GM19351 (cell line): ENCODE results near the gene CLEC5A.
"Not testable (repeated sequence)": the region's sequence is repeated elsewhere in the genome, so short reads cannot be mapped to it uniquely, and the experiment has no call there.

ENCODE experiments used
- ATAC-seq: cut with Tn5 transposase; IDR thresholded peaks from one replicate; pipeline ENCODE4 v1.9.1; 2021; ENCODE audit warnings: mild to moderate bottlenecking, moderate library complexity; ENCODE audit not compliant: unreplicated experiment

CLEC5A gene

GRCh38 chr7:141946796-141947195 lies at the start of gene CLEC5A:
Gene CLEC5A, minus strand, starts transcription at chr7:141946974. Its CDS starts 682 bp downstream, at chr7:141946292.
- ATAC-seq = no peak

- ATAC-seq = no peak
Observed at GRCh38 chr7:141993354-141993753, 46.6 kb upstream of the CLEC5A start.

- ATAC-seq = no peak
Observed at GRCh38 chr7:141992688-141993087, 45.9 kb upstream of the CLEC5A start.

GRCh38 chr7:141992156-141992555 lies 45.4 kb upstream of the CLEC5A start:
- no peak for ATAC-seq

GRCh38 chr7:141991140-141991539 lies 44.4 kb upstream of the CLEC5A start:
- no peak for ATAC-seq

GRCh38 chr7:141990011-141990725 lies 43.4 kb upstream of the CLEC5A start:
- no peak for ATAC-seq

- ATAC-seq = not testable (repeated sequence)
Observed at GRCh38 chr7:141987803-141988202, 41.0 kb upstream of the CLEC5A start.

- no peak for ATAC-seq
Observed at GRCh38 chr7:141986923-141987322, 40.1 kb upstream of the CLEC5A start.

GRCh38 chr7:141985926-141986325 lies 39.2 kb upstream of the CLEC5A start:
- ATAC-seq = not testable (repeated sequence)

- ATAC-seq = no peak
Observed at GRCh38 chr7:141979568-141979967, 32.8 kb upstream of the CLEC5A start.

GRCh38 chr7:141978351-141978750 lies 31.6 kb upstream of the CLEC5A start:
- no peak for ATAC-seq

GRCh38 chr7:141976524-141977245 lies 29.9 kb upstream of the CLEC5A start:
- ATAC-seq = no peak

GRCh38 chr7:141975806-141976523 lies 29.2 kb upstream of the CLEC5A start:
- peak; percentile 81 for ATAC-seq

- ATAC-seq = no peak
Observed at GRCh38 chr7:141974831-141975230, 28.1 kb upstream of the CLEC5A start.

GRCh38 chr7:141973673-141974072 lies 26.9 kb upstream of the CLEC5A start, which contains the start of gene TAS2R38:
Gene TAS2R38, minus strand, starts transcription at chr7:141973773. Its CDS starts 84 bp downstream, at chr7:141973689.
- ATAC-seq = no peak

GRCh38 chr7:141960687-141961422 lies 14.1 kb upstream of the CLEC5A start:
- peak; percentile 99 for ATAC-seq

- ATAC-seq = no peak
Observed at GRCh38 chr7:141956084-141956483, 9.3 kb upstream of the CLEC5A start.

- ATAC-seq = no peak
Observed at GRCh38 chr7:141954334-141954733, 7.6 kb upstream of the CLEC5A start.

- no peak for ATAC-seq
Observed at GRCh38 chr7:141952461-141952860, 5.7 kb upstream of the CLEC5A start.

- ATAC-seq = no peak
Observed at GRCh38 chr7:141950806-141951205, 4.0 kb upstream of the CLEC5A start.

GRCh38 chr7:141949911-141950310 lies 3.1 kb upstream of the CLEC5A start:
- ATAC-seq = no peak
